Measurements from ENCODE around the gene TRRAP. TPM values are rescaled to one million over a fixed set of nuclear protein-coding genes. Genes with fewer than 3 reads are reported as not detected.

The TRRAP gene
- polyA plus RNA-seq, 1 donor from 2014 or later, result 12.9 TPM

GRCh38 chr7:99011341-99011705, 133.0 kb downstream of the TRRAP start:
- no peak overlapping the region for H3K9ac ChIP-seq (ENCODE audit: low read length)
- H3K79me2 ChIP-seq (replicated peaks; ENCODE audit: insufficient read depth, low read length), result no peaks in the 10 kb centered on the region
- H3K9me3 ChIP-seq (ENCODE audit: low read length), result no peaks in the 10 kb centered on the region
- no peaks in the 10 kb centered on the region for H4K20me1 ChIP-seq (ENCODE audit: insufficient read depth)
- no peak overlapping the region for H3K4me2 ChIP-seq (ENCODE audit: low read length)
- no peak overlapping the region for H3K27ac ChIP-seq (ENCODE audit: low read length)
- no peak for TF ChIP-seq SMC3 (conservative IDR thresholded peaks at IDR 0.05; ENCODE audit: poor library complexity)
- no peak for TF ChIP-seq CTCF (IDR thresholded peaks at IDR 0.05; ENCODE audit: poor library complexity, severe bottlenecking)
- TF ChIP-seq EP300 (conservative IDR thresholded peaks at IDR 0.05; ENCODE audit: poor library complexity, severe bottlenecking), result no peak
- no peak for TF ChIP-seq REST (IDR thresholded peaks at IDR 0.05; ENCODE audit: borderline replicate concordance)
- TF ChIP-seq POLR2AphosphoS5 (IDR thresholded peaks at IDR 0.05), result no peak
- no peak for TF ChIP-seq RAD21 (conservative IDR thresholded peaks at IDR 0.05)
- TF ChIP-seq EZH2 (IDR thresholded peaks at IDR 0.05; ENCODE audit: borderline replicate concordance, insufficient read depth, low read length, poor library complexity, severe bottlenecking), result no peak
- TF ChIP-seq MXI1 (conservative IDR thresholded peaks at IDR 0.05; ENCODE audit: poor library complexity, severe bottlenecking), result no peak
- no peak for TF ChIP-seq TAF1 (IDR thresholded peaks at IDR 0.05; ENCODE audit: low read depth)
- H2AFZ ChIP-seq (ENCODE audit: low read depth, low read length), result no peak overlapping the region
- H3K27me3 ChIP-seq (ENCODE audit: insufficient read depth, low read depth, low read length), result no peaks in the 10 kb centered on the region
- H3K36me3 ChIP-seq (ENCODE audit: insufficient read depth, low read length), result peaks cover 16% of the 10 kb centered on the region
- H3K9me2 ChIP-seq (ENCODE audit: insufficient read depth, low read length), result no peaks in the 10 kb centered on the region
- H3K4me3 ChIP-seq (ENCODE audit: low read length), result no peak overlapping the region
- H3F3A ChIP-seq (ENCODE audit: insufficient read depth, low read length, poor library complexity, severe bottlenecking), result no peaks in the 10 kb centered on the region

- Histone ChIP-seq H3K27me3 (ENCODE audit: insufficient read depth, low read depth, low read length) (no peaks in the 10 kb centered on the region), H3K27ac (ENCODE audit: low read length) (no peak overlapping the region), H3K4me3 (ENCODE audit: low read length) (no peak overlapping the region), H3K9me3 (ENCODE audit: low read length) (no peaks in the 10 kb centered on the region), H3K9ac (ENCODE audit: low read length) (no peak overlapping the region), H3K36me3 (ENCODE audit: insufficient read depth, low read length) (peaks cover 11% of the 10 kb centered on the region), H3K79me2 (replicated peaks; ENCODE audit: insufficient read depth, low read length) (no peaks in the 10 kb centered on the region), H3F3A (ENCODE audit: insufficient read depth, low read length, poor library complexity, severe bottlenecking) (no peaks in the 10 kb centered on the region), H2AFZ (ENCODE audit: low read depth, low read length) (no peak overlapping the region), H3K9me2 (ENCODE audit: insufficient read depth, low read length) (no peaks in the 10 kb centered on the region), H4K20me1 (ENCODE audit: insufficient read depth) (no peaks in the 10 kb centered on the region), H3K4me2 (ENCODE audit: low read length) (no peak overlapping the region)
- TF ChIP-seq TAF1 (IDR thresholded peaks at IDR 0.05; ENCODE audit: low read depth) (no peak), POLR2AphosphoS5 (IDR thresholded peaks at IDR 0.05) (no peak), CTCF (IDR thresholded peaks at IDR 0.05; ENCODE audit: poor library complexity, severe bottlenecking) (no peak), RAD21 (conservative IDR thresholded peaks at IDR 0.05) (no peak), SMC3 (conservative IDR thresholded peaks at IDR 0.05; ENCODE audit: poor library complexity) (no peak), REST (IDR thresholded peaks at IDR 0.05; ENCODE audit: borderline replicate concordance) (no peak), EP300 (conservative IDR thresholded peaks at IDR 0.05; ENCODE audit: poor library complexity, severe bottlenecking) (no peak), MXI1 (conservative IDR thresholded peaks at IDR 0.05; ENCODE audit: poor library complexity, severe bottlenecking) (no peak), EZH2 (IDR thresholded peaks at IDR 0.05; ENCODE audit: borderline replicate concordance, insufficient read depth, low read length, poor library complexity, severe bottlenecking) (no peak)
Measured at GRCh38 chr7:99011706-99012404, 133.5 kb downstream of the TRRAP start.

Data from neural cell (in vitro differentiated cells).